Measurements from ENCODE around the gene ACOXL.

The ACOXL gene

GRCh38 chr2:110759411-110759810 is 27.0 kb downstream of the ACOXL start:
- DNase-seq, result no peak

GRCh38 chr2:110764931-110765330 is 32.6 kb downstream of the ACOXL start:
- DNase-seq, result no peak

- DNase-seq, result no peak
Measured at GRCh38 chr2:110766291-110766690, 33.9 kb downstream of the ACOXL start.

GRCh38 chr2:110768591-110768990 is 36.2 kb downstream of the ACOXL start:
- DNase-seq, result no peak

GRCh38 chr2:110770404-110770958 is 38.1 kb downstream of the ACOXL start:
- no peak for DNase-seq

- DNase-seq, result no peak
Measured at GRCh38 chr2:110770959-110771431, 38.6 kb downstream of the ACOXL start.

GRCh38 chr2:110771547-110772382 is 39.4 kb downstream of the ACOXL start:
- DNase-seq, result no peak

- DNase-seq, result no peak
Measured at GRCh38 chr2:110772383-110772755, 40.0 kb downstream of the ACOXL start.

GRCh38 chr2:110773401-110773921 is 41.1 kb downstream of the ACOXL start:
- no peak for DNase-seq

- no peak for DNase-seq
Measured at GRCh38 chr2:110774701-110775100, 42.3 kb downstream of the ACOXL start.

GRCh38 chr2:110777531-110778311 is 45.3 kb downstream of the ACOXL start:
- no peak for DNase-seq

GRCh38 chr2:110780461-110780860 is 48.1 kb downstream of the ACOXL start:
- DNase-seq, result no peak

- no peak for DNase-seq
Measured at GRCh38 chr2:110783196-110783873, 51.0 kb downstream of the ACOXL start.

- DNase-seq, result no peak
Measured at GRCh38 chr2:110784047-110784631, 51.8 kb downstream of the ACOXL start.

- DNase-seq, result no peak
Measured at GRCh38 chr2:110785439-110785838, 53.1 kb downstream of the ACOXL start.

- DNase-seq, result no peak
Measured at GRCh38 chr2:110788976-110789375, 56.6 kb downstream of the ACOXL start.

GRCh38 chr2:110789706-110790105 is 57.3 kb downstream of the ACOXL start:
- no peak for DNase-seq

GRCh38 chr2:110790907-110791306 is 58.5 kb downstream of the ACOXL start:
- DNase-seq, result no peak

GRCh38 chr2:110791435-110791834 is 59.1 kb downstream of the ACOXL start:
- DNase-seq, result no peak

- no peak for DNase-seq
Measured at GRCh38 chr2:110793034-110793433, 60.7 kb downstream of the ACOXL start.

- no peak for DNase-seq
Measured at GRCh38 chr2:110794390-110794789, 62.0 kb downstream of the ACOXL start.

GRCh38 chr2:110794951-110795350 is 62.6 kb downstream of the ACOXL start:
- DNase-seq, result no peak
